Stimulated activated CD8-positive, alpha-beta memory T cell treated with anti-CD3 and anti-CD28 coated beads, Interleukin-4, amount 100 ng/mL, for 48 hours (primary cell): Measurements from ENCODE around the gene KCNH1.

Experiments
- DNase-seq: peaks from one replicate; pipeline ENCODE4 v3.0.0-alpha.2; 2020

Gene KCNH1

GRCh38 chr1:210706246-210706645 is 427.7 kb downstream of the KCNH1 start:
- DNase-seq = no peak

- DNase-seq = no peak
Observed at GRCh38 chr1:210705086-210705485, 428.9 kb downstream of the KCNH1 start.

GRCh38 chr1:210703593-210703992 is 430.4 kb downstream of the KCNH1 start:
- DNase-seq = no peak

GRCh38 chr1:210702506-210702905 is 431.4 kb downstream of the KCNH1 start:
- DNase-seq = no peak

GRCh38 chr1:210700511-210700910 is 433.4 kb downstream of the KCNH1 start:
- no peak for DNase-seq

- no peak for DNase-seq
Observed at GRCh38 chr1:210700083-210700482, 433.9 kb downstream of the KCNH1 start.

- DNase-seq = no peak
Observed at GRCh38 chr1:210698661-210699060, 435.3 kb downstream of the KCNH1 start.

GRCh38 chr1:210697185-210697584 is 436.8 kb downstream of the KCNH1 start:
- DNase-seq = no peak

GRCh38 chr1:210696709-210697108 is 437.2 kb downstream of the KCNH1 start:
- no peak for DNase-seq

GRCh38 chr1:210695026-210695425 is 438.9 kb downstream of the KCNH1 start:
- no peak for DNase-seq

GRCh38 chr1:210692796-210693195 is 441.2 kb downstream of the KCNH1 start:
- DNase-seq = no peak

GRCh38 chr1:210691039-210691610 is 442.8 kb downstream of the KCNH1 start:
- DNase-seq = no peak

- no peak for DNase-seq
Observed at GRCh38 chr1:210690236-210690635, 443.7 kb downstream of the KCNH1 start.

- DNase-seq = no peak
Observed at GRCh38 chr1:210689826-210690225, 444.1 kb downstream of the KCNH1 start.

- DNase-seq = no peak
Observed at GRCh38 chr1:210688512-210689234, 445.3 kb downstream of the KCNH1 start.

- DNase-seq = no peak
Observed at GRCh38 chr1:210687582-210688279, 446.2 kb downstream of the KCNH1 start.

GRCh38 chr1:210686841-210687240 is 447.1 kb downstream of the KCNH1 start:
- DNase-seq = no peak

GRCh38 chr1:210685295-210685650 is 448.7 kb downstream of the KCNH1 start:
- no peak for DNase-seq

- no peak for DNase-seq
Observed at GRCh38 chr1:210684466-210685294, 449.3 kb downstream of the KCNH1 start.

- DNase-seq = no peak
Observed at GRCh38 chr1:210683403-210684047, 450.4 kb downstream of the KCNH1 start.

- DNase-seq = no peak
Observed at GRCh38 chr1:210681158-210681557, 452.8 kb downstream of the KCNH1 start.

- no peak for DNase-seq
Observed at GRCh38 chr1:210678306-210678705, 455.6 kb downstream of the KCNH1 start.

GRCh38 chr1:210677533-210677932 is 456.4 kb downstream of the KCNH1 start:
- DNase-seq = no peak
